Measurements from ENCODE around the gene LASP1. TPM values are rescaled to one million over a fixed set of nuclear protein-coding genes. Genes with fewer than 3 reads are reported as not detected.
"Not testable (repeated sequence)": the region's sequence is repeated elsewhere in the genome, so short reads cannot be mapped to it uniquely, and the experiment has no call there.

LASP1 gene
- total and polyA plus RNA-seq, 2 experiments from 2014 or later = 198 to 250 TPM

DNA sequence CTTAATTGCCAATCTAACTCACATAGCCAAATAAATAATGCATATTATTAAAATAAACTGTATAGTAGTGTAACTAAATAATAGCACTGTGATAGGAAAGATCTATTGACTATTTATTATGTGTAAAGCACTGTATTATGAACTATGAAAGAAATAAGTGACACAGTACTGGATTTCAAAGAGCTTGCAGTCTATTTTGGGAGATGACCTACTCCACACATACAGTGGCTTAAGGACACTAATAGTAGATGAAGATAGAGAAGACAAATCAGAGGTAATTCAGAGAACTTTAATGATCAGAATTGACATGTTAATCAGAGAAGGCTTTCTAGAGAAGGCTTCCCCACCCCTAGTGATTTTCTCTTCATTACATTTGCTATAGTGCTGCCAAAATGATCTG is 70.1 kb downstream of the LASP1 start:
- TF ChIP-seq EZH2phosphoT487 (IDR thresholded peaks at IDR 0.05; ENCODE audit: insufficient read depth, low read depth) (no peak), EZH2 (IDR thresholded peaks at IDR 0.05; ENCODE audit: insufficient read depth, poor library complexity, severe bottlenecking) (no peak)
- H3K27ac ChIP-seq = no peak overlapping the region
- peaks cover 10% of the 10 kb centered on the region; the same call in 1 of the 2 replicates for H3K27me3 ChIP-seq (replicated peaks; ENCODE audit: insufficient read depth)
- no peaks in the 10 kb centered on the region for H4K20me1 ChIP-seq (ENCODE audit: insufficient read depth)
- no peaks in the 10 kb centered on the region for H3K79me2 ChIP-seq (ENCODE audit: insufficient read depth)
- no peaks in the 10 kb centered on the region for H3K9me3 ChIP-seq (ENCODE audit: low read depth)
- no peak overlapping the region for H2AFZ ChIP-seq
- no peak overlapping the region for H3K4me2 ChIP-seq (ENCODE audit: unreplicated experiment)
- H3K36me3 ChIP-seq (ENCODE audit: low read depth) = no peaks in the 10 kb centered on the region
- in situ Hi-C loops (cut with MboI) = no loop called here
- no peak overlapping the region for H3K9ac ChIP-seq
- no peak overlapping the region for H3K4me3 ChIP-seq
- no peaks in the 10 kb centered on the region for H3K9me2 ChIP-seq (ENCODE audit: insufficient read depth)
- H3K4me1 ChIP-seq (ENCODE audit: insufficient read depth) = no peaks in the 10 kb centered on the region
- DNase-seq = no peak
- no peaks in the 10 kb centered on the region for H3F3A ChIP-seq (ENCODE audit: insufficient read depth)

- Histone ChIP-seq H3K4me1 (ENCODE audit: insufficient read depth) (no peaks in the 10 kb centered on the region), H2AFZ (no peak overlapping the region), H3K36me3 (ENCODE audit: low read depth) (no peaks in the 10 kb centered on the region), H3F3A (ENCODE audit: insufficient read depth) (no peaks in the 10 kb centered on the region), H3K4me3 (no peak overlapping the region), H3K9me2 (ENCODE audit: insufficient read depth) (no peaks in the 10 kb centered on the region), H3K79me2 (ENCODE audit: insufficient read depth) (no peaks in the 10 kb centered on the region), H3K9ac (no peak overlapping the region), H3K4me2 (ENCODE audit: unreplicated experiment) (no peak overlapping the region), H3K9me3 (ENCODE audit: low read depth) (no peaks in the 10 kb centered on the region), H3K27me3 (replicated peaks; ENCODE audit: insufficient read depth) (peaks cover 8% of the 10 kb centered on the region; the same call in 1 of the 2 replicates), H3K27ac (no peak overlapping the region), H4K20me1 (ENCODE audit: insufficient read depth) (no peaks in the 10 kb centered on the region)
- in situ Hi-C loops (cut with MboI) = no loop called here
- WGBS, 2 experiments (ENCODE audit: low coverage in 1 of 2, low lambda C conversion rate in 2 of 2, missing lambda C conversion rate in 2 of 2) = 100% methylated on average over 1 of the region's 1 CpG
- no peak for TF ChIP-seq EZH2phosphoT487 (IDR thresholded peaks at IDR 0.05; ENCODE audit: insufficient read depth, low read depth)
- no peak for TF ChIP-seq EZH2 (IDR thresholded peaks at IDR 0.05; ENCODE audit: insufficient read depth, poor library complexity, severe bottlenecking)
- no peak for DNase-seq
These were observed 70.5 kb downstream of the LASP1 start for GRCh38 chr17:38940404-38940803.

GRCh38 chr17:38942696-38943334 is 73.0 kb downstream of the LASP1 start:
- Histone ChIP-seq H3K27ac (no peak overlapping the region), H3K27me3 (replicated peaks; ENCODE audit: insufficient read depth) (no peaks in the 10 kb centered on the region), H3K9me3 (ENCODE audit: low read depth) (no peaks in the 10 kb centered on the region), H3K36me3 (ENCODE audit: low read depth) (no peaks in the 10 kb centered on the region), H3K9me2 (ENCODE audit: insufficient read depth) (no peaks in the 10 kb centered on the region), H3F3A (ENCODE audit: insufficient read depth) (no peaks in the 10 kb centered on the region), H3K4me3 (no peak overlapping the region), H3K4me1 (ENCODE audit: insufficient read depth) (no peaks in the 10 kb centered on the region), H3K9ac (no peak overlapping the region), H4K20me1 (ENCODE audit: insufficient read depth) (no peaks in the 10 kb centered on the region), H3K79me2 (ENCODE audit: insufficient read depth) (no peaks in the 10 kb centered on the region), H2AFZ (peak overlapping the region; percentile 25; the same call in 1 of the 2 replicates), H3K4me2 (ENCODE audit: unreplicated experiment) (no peak overlapping the region)
- no peak for TF ChIP-seq EZH2phosphoT487 (IDR thresholded peaks at IDR 0.05; ENCODE audit: insufficient read depth, low read depth)
- no peak for TF ChIP-seq EZH2 (IDR thresholded peaks at IDR 0.05; ENCODE audit: insufficient read depth, poor library complexity, severe bottlenecking)
- 8 to 12% methylated on average over 4 of the region's 4 CpGs for WGBS, 2 experiments (ENCODE audit: low coverage in 1 of 2, low lambda C conversion rate in 2 of 2, missing lambda C conversion rate in 2 of 2)
- no peak for DNase-seq
- in situ Hi-C loops (cut with MboI) = no loop called here

- Histone ChIP-seq H3K27me3 (replicated peaks; ENCODE audit: insufficient read depth) (no peaks in the 10 kb centered on the region), H3K79me2 (ENCODE audit: insufficient read depth) (no peaks in the 10 kb centered on the region), H3K36me3 (ENCODE audit: low read depth) (no peaks in the 10 kb centered on the region), H4K20me1 (ENCODE audit: insufficient read depth) (no peaks in the 10 kb centered on the region), H3K9me2 (ENCODE audit: insufficient read depth) (no peaks in the 10 kb centered on the region), H2AFZ (no peak overlapping the region), H3F3A (ENCODE audit: insufficient read depth) (no peaks in the 10 kb centered on the region), H3K4me2 (ENCODE audit: unreplicated experiment) (no peak overlapping the region), H3K4me3 (no peak overlapping the region), H3K9me3 (ENCODE audit: low read depth) (no peaks in the 10 kb centered on the region), H3K4me1 (ENCODE audit: insufficient read depth) (no peaks in the 10 kb centered on the region), H3K9ac (no peak overlapping the region), H3K27ac (no peak overlapping the region)
- TF ChIP-seq EZH2 (IDR thresholded peaks at IDR 0.05; ENCODE audit: insufficient read depth, poor library complexity, severe bottlenecking) (no peak), EZH2phosphoT487 (IDR thresholded peaks at IDR 0.05; ENCODE audit: insufficient read depth, low read depth) (no peak)
- no peak for DNase-seq
- WGBS, 2 experiments (ENCODE audit: low coverage in 1 of 2, low lambda C conversion rate in 2 of 2, missing lambda C conversion rate in 2 of 2) = 77% methylated on average over 8 of the region's 8 CpGs
- in situ Hi-C loops (cut with MboI) = no loop called here
These were observed 73.7 kb downstream of the LASP1 start for GRCh38 chr17:38943607-38944006.

- in situ Hi-C loops (cut with MboI) = no loop called here
- Histone ChIP-seq H2AFZ (no peak overlapping the region), H3F3A (ENCODE audit: insufficient read depth) (no peaks in the 10 kb centered on the region), H3K27ac (no peak overlapping the region), H3K79me2 (ENCODE audit: insufficient read depth) (no peaks in the 10 kb centered on the region), H3K27me3 (replicated peaks; ENCODE audit: insufficient read depth) (no peaks in the 10 kb centered on the region), H3K9ac (no peak overlapping the region), H3K4me2 (ENCODE audit: unreplicated experiment) (no peak overlapping the region), H3K4me3 (no peak overlapping the region), H3K4me1 (ENCODE audit: insufficient read depth) (no peaks in the 10 kb centered on the region), H3K36me3 (ENCODE audit: low read depth) (no peaks in the 10 kb centered on the region), H3K9me3 (ENCODE audit: low read depth) (no peaks in the 10 kb centered on the region), H4K20me1 (ENCODE audit: insufficient read depth) (no peaks in the 10 kb centered on the region), H3K9me2 (ENCODE audit: insufficient read depth) (no peaks in the 10 kb centered on the region)
- DNase-seq = no peak
- TF ChIP-seq EZH2 (IDR thresholded peaks at IDR 0.05; ENCODE audit: insufficient read depth, poor library complexity, severe bottlenecking) (no peak), EZH2phosphoT487 (IDR thresholded peaks at IDR 0.05; ENCODE audit: insufficient read depth, low read depth) (no peak)
- WGBS, 2 experiments (ENCODE audit: low coverage in 1 of 2, low lambda C conversion rate in 2 of 2, missing lambda C conversion rate in 2 of 2) = 95 to 96% methylated on average over 2 of the region's 2 CpGs
These were observed 77.3 kb downstream of the LASP1 start for GRCh38 chr17:38947189-38947588.

DNA sequence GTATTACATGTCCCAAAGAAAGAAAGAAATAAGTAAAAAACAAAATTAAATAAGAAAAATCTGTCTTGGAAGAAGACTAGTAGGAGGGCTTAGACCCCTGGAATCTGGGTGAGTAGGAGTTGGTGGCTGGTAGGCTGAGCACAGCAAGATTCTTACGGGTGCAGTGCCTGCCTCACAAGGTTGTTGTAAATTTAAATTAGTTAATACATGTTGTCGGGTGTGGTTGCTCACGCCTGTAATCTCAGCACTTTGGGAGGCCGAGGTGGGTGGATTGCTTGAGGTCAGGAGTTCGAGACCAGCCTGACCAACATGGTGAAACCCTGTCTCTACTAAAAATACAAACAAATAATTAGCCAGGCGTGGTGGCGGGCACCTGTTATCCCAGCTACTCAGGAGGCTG is 83.9 kb downstream of the LASP1 start:
- 76 to 84% methylated on average over 7 of the region's 7 CpGs for WGBS, 2 experiments (ENCODE audit: low coverage in 1 of 2, low lambda C conversion rate in 2 of 2, missing lambda C conversion rate in 2 of 2)
- H3K4me3 ChIP-seq; H4K20me1 ChIP-seq (ENCODE audit: insufficient read depth); H3K9me3 ChIP-seq (ENCODE audit: low read depth); DNase-seq; H3K36me3 ChIP-seq (ENCODE audit: low read depth); H3K27me3 ChIP-seq (replicated peaks; ENCODE audit: insufficient read depth); H3K79me2 ChIP-seq (ENCODE audit: insufficient read depth); H3K27ac ChIP-seq; H3K4me2 ChIP-seq (ENCODE audit: unreplicated experiment); H2AFZ ChIP-seq; H3K9ac ChIP-seq; in situ Hi-C loops (cut with MboI); H3K9me2 ChIP-seq (ENCODE audit: insufficient read depth): not testable (repeated sequence)
- H3K4me1 ChIP-seq (ENCODE audit: insufficient read depth) = peaks cover 12% of the 10 kb centered on the region
- H3F3A ChIP-seq (ENCODE audit: insufficient read depth) = peaks cover 16% of the 10 kb centered on the region; the same call in 1 of the 2 replicates

Measured in GM23248 (cell line).